KMS-11 (cell line): ENCODE measurements around the gene ABLIM1.

ENCODE experiments used
- H2AFZ ChIP-seq: fragments of 200-600 bp; sonication (generic); 2 replicates; pipeline ENCODE4 v1.6.1; 2016; ENCODE audit warnings: antibody characterized with exemption, mixed run types, low read depth
- H3K27ac ChIP-seq: fragments of 200-600 bp; sonication (generic); 2 replicates; pipeline ENCODE4 v1.6.1; 2016; ENCODE audit warnings: mild to moderate bottlenecking, mixed run types
- H3K27me3 ChIP-seq: fragments of 200-600 bp; sonication (generic); 2 replicates; pipeline ENCODE4 v1.6.1; 2017; ENCODE audit warnings: mild to moderate bottlenecking, low read depth, mixed run types, moderate library complexity; ENCODE audit not compliant: insufficient read depth
- H3K36me3 ChIP-seq: fragments of 200-600 bp; sonication (generic); 2 replicates; pipeline ENCODE4 v1.6.1; 2017; ENCODE audit warnings: mild to moderate bottlenecking, mixed run types; ENCODE audit not compliant: insufficient read depth
- H3K4me1 ChIP-seq: fragments of 200-600 bp; sonication (generic); 2 replicates; pipeline ENCODE4 v1.6.1; 2016; ENCODE audit warnings: mild to moderate bottlenecking, low read depth, mixed run types; ENCODE audit not compliant: poor library complexity, severe bottlenecking
- H3K4me2 ChIP-seq: fragments of 200-600 bp; sonication (generic); 2 replicates; pipeline ENCODE4 v1.7.0; 2016; ENCODE audit warnings: mild to moderate bottlenecking, mixed run types
- H3K4me3 ChIP-seq: fragments of 200-600 bp; sonication (generic); IDR thresholded peaks from 2 replicates; pipeline ENCODE4 v1.6.1; 2017; ENCODE audit warnings: low read depth, low read length, mixed read lengths; ENCODE audit not compliant: insufficient read depth
- H3K79me2 ChIP-seq: fragments of 200-600 bp; sonication (generic); 2 replicates; pipeline ENCODE4 v1.6.1; 2016; ENCODE audit warnings: low read depth, mixed run types; ENCODE audit not compliant: insufficient read depth
- H3K9ac ChIP-seq: fragments of 200-600 bp; sonication (generic); 2 replicates; pipeline ENCODE4 v1.6.1; 2016; ENCODE audit warnings: mild to moderate bottlenecking, mixed run types
- H4K20me1 ChIP-seq: fragments of 200-600 bp; sonication (generic); 2 replicates; pipeline ENCODE4 v1.6.1; 2016; ENCODE audit warnings: mild to moderate bottlenecking, mixed run types; ENCODE audit not compliant: insufficient read depth
- TF ChIP-seq, protein P1 (sequence below): fragments of 200-600 bp; sonication (generic); conservative IDR thresholded peaks from 2 replicates; pipeline ENCODE4 v1.6.1; 2017; ENCODE audit warnings: low read depth, mild to moderate bottlenecking, antibody characterized with exemption, low read length, moderate library complexity, mixed read lengths

ABLIM1 gene

DNA sequence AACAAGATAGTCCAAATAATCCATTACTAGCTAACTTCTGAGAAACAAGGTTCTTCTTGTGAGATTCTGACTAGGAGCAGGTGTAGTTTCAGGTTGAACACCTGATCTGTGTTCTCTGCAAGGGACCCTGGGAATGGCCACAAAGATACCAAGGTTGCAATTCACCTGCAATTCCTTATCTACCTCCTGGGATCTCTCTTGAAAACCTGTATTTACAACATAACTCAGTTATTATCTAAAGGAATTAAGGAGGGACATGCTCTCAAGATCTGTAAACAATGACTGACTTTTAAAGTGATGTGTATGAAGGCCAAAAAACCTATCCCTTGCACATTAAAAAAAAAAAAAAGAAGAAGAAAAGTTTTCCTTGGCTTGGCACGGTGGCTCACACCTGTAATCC, 54.8 kb downstream of the ABLIM1 start:
- H4K20me1 ChIP-seq: no peaks in the 10 kb centered on the region
- H3K4me3 ChIP-seq: no peak overlapping the region
- H3K36me3 ChIP-seq: no peaks in the 10 kb centered on the region
- H3K4me1 ChIP-seq: no peaks in the 10 kb centered on the region
- H3K9ac ChIP-seq: no peak overlapping the region
- no peak overlapping the region for H3K27ac ChIP-seq
- no peak overlapping the region for H3K4me2 ChIP-seq
- no peaks in the 10 kb centered on the region for H3K79me2 ChIP-seq
- no peak overlapping the region for H2AFZ ChIP-seq
- TF ChIP-seq, protein P1, sequence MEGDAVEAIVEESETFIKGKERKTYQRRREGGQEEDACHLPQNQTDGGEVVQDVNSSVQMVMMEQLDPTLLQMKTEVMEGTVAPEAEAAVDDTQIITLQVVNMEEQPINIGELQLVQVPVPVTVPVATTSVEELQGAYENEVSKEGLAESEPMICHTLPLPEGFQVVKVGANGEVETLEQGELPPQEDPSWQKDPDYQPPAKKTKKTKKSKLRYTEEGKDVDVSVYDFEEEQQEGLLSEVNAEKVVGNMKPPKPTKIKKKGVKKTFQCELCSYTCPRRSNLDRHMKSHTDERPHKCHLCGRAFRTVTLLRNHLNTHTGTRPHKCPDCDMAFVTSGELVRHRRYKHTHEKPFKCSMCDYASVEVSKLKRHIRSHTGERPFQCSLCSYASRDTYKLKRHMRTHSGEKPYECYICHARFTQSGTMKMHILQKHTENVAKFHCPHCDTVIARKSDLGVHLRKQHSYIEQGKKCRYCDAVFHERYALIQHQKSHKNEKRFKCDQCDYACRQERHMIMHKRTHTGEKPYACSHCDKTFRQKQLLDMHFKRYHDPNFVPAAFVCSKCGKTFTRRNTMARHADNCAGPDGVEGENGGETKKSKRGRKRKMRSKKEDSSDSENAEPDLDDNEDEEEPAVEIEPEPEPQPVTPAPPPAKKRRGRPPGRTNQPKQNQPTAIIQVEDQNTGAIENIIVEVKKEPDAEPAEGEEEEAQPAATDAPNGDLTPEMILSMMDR: no peak
- H3K27me3 ChIP-seq: no peaks in the 10 kb centered on the region

- no peaks in the 10 kb centered on the region for H4K20me1 ChIP-seq
- H2AFZ ChIP-seq: no peak overlapping the region
- H3K4me2 ChIP-seq: no peak overlapping the region
- H3K9ac ChIP-seq: no peak overlapping the region
- no peak overlapping the region for H3K27ac ChIP-seq
- no peaks in the 10 kb centered on the region for H3K27me3 ChIP-seq
- H3K4me1 ChIP-seq: no peaks in the 10 kb centered on the region
- TF ChIP-seq, protein P1: no peak
- no peak overlapping the region for H3K4me3 ChIP-seq
- no peaks in the 10 kb centered on the region for H3K79me2 ChIP-seq
- H3K36me3 ChIP-seq: no peaks in the 10 kb centered on the region
These were observed 58.0 kb downstream of the ABLIM1 start for GRCh38 chr10:114600057-114600456.

DNA sequence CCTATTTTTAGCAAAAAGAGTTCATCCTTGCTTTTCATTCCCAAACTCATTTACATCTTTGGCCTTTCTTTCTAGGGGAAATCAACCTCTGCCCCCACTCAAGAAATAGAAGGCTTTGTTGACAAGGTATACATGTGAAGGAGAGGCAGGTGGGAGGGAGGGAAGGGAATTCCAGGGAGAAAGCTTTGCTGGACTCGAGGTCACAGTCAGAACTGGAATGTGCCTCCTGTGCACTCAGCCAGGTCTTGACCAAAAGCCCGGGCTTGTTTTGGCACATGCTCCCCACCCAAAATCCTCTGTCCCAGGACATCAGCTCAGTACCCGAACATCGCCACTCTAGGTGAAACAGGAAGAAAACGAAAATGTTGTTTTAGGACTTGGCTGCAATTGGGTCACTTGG, 61.3 kb downstream of the ABLIM1 start:
- no peak overlapping the region for H3K4me2 ChIP-seq
- no peaks in the 10 kb centered on the region for H3K36me3 ChIP-seq
- no peak overlapping the region for H3K27ac ChIP-seq
- no peaks in the 10 kb centered on the region for H3K79me2 ChIP-seq
- no peaks in the 10 kb centered on the region for H3K27me3 ChIP-seq
- TF ChIP-seq, protein P1: no peak
- H3K4me1 ChIP-seq: no peaks in the 10 kb centered on the region
- H4K20me1 ChIP-seq: no peaks in the 10 kb centered on the region
- H3K9ac ChIP-seq: no peak overlapping the region
- no peak overlapping the region for H3K4me3 ChIP-seq
- H2AFZ ChIP-seq: no peak overlapping the region

- Histone ChIP-seq H3K27me3 (no peaks in the 10 kb centered on the region), H3K36me3 (no peaks in the 10 kb centered on the region), H3K79me2 (no peaks in the 10 kb centered on the region), H3K4me2 (no peak overlapping the region), H3K4me3 (no peak overlapping the region), H4K20me1 (no peaks in the 10 kb centered on the region), H3K4me1 (no peaks in the 10 kb centered on the region), H2AFZ (no peak overlapping the region), H3K9ac (no peak overlapping the region), H3K27ac (no peak overlapping the region)
- TF ChIP-seq, protein P1: no peak
These were observed 64.1 kb downstream of the ABLIM1 start for GRCh38 chr10:114593816-114594468.
